ENCODE measurements around the gene ZFHX3. TPM values are rescaled to one million over a fixed set of nuclear protein-coding genes. Genes with fewer than 3 reads are reported as not detected.

Gene ZFHX3
- total and polyA plus RNA-seq, 4 donors = 1.5 to 5.9 (median 3.0) TPM

DNA sequence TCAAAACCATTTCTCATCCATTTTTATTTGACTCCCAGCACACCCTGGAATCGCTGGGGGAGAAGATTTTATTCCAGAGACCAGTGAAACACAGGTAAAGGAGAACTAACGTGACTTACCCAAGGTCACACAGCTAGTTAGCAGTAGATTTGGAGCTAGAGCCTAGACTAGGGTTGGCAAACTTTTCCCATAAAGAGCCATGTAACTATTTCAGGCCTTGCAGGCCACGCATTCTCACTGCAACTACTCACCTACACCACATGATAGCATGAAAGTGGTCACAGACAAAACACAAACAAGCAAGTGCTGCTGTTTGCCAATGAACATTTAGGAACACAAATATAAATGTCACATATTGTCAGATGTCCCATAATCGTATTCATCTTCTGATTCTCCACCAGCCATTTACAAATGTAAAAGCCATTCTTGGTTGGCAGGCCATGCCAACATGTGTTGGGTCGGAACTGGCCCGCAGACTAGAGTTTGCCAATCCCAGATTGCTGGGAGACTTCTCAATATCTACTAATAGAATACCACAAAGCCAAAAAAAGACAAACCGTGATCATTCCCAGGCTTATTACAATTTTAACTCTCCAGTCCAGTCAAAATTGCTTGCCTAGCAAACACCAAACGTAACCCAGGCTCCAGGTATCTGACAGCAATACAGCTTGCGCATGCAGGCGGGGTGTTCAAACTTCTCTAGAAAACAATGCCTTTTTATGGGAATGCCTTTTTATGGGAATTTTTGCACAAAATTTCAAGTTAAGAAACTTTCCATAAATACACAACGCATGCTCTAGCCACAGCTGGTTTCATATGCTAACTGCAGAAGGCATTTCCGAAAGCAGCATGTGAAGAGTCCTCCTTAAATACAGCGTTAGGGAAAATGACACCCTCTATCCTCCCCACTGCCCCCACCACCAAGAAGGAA is 20.9 kb downstream of the ZFHX3 start:
- no peaks in the 10 kb centered on the region for H3K9me3 ChIP-seq (ENCODE audit: control insufficient read depth in 4 of 4, low read length in 3 of 4)
- H3K27me3 ChIP-seq (ENCODE audit: control insufficient read depth in 4 of 4, insufficient read depth in 4 of 4, low read length in 3 of 4) = no peaks in the 10 kb centered on the region
- no peaks in the 10 kb centered on the region for H3K36me3 ChIP-seq (ENCODE audit: control insufficient read depth in 4 of 4, insufficient read depth in 3 of 4, low read depth in 1 of 4, low read length in 3 of 4)
- H3K4me1 ChIP-seq (ENCODE audit: control insufficient read depth in 4 of 4, insufficient read depth in 4 of 4, low read length in 3 of 4) = peaks cover 4 to 26% (median 11%) of the 10 kb centered on the region in 4 donors
- H3K27ac ChIP-seq (ENCODE audit: low read depth in 1 of 2, low read length in 2 of 2) = no peak overlapping the region
- no peak for DNase-seq (ENCODE audit: low spot score)
- TF ChIP-seq JUND (IDR thresholded peaks at IDR 0.05) (no peak), HNF4G (IDR thresholded peaks at IDR 0.05) (no peak), HNF4A (conservative IDR thresholded peaks at IDR 0.05) (no peak), GABPA (IDR thresholded peaks at IDR 0.05 in 1 of 2, conservative IDR thresholded peaks at IDR 0.05 in 1 of 2) (no peak), NR2F2 (IDR thresholded peaks at IDR 0.05) (no peak), FOXA1 (IDR thresholded peaks at IDR 0.05) (no peak), FOXA2 (IDR thresholded peaks at IDR 0.05) (no peak), YY1 (IDR thresholded peaks at IDR 0.05) (no peak), TAF1 (conservative IDR thresholded peaks at IDR 0.05) (no peak), EGR1 (IDR thresholded peaks at IDR 0.05; ENCODE audit: low read depth in 2 of 2) (no peak), RAD21 (IDR thresholded peaks at IDR 0.05) (no peak)
- TF ChIP-seq, protein P1, sequence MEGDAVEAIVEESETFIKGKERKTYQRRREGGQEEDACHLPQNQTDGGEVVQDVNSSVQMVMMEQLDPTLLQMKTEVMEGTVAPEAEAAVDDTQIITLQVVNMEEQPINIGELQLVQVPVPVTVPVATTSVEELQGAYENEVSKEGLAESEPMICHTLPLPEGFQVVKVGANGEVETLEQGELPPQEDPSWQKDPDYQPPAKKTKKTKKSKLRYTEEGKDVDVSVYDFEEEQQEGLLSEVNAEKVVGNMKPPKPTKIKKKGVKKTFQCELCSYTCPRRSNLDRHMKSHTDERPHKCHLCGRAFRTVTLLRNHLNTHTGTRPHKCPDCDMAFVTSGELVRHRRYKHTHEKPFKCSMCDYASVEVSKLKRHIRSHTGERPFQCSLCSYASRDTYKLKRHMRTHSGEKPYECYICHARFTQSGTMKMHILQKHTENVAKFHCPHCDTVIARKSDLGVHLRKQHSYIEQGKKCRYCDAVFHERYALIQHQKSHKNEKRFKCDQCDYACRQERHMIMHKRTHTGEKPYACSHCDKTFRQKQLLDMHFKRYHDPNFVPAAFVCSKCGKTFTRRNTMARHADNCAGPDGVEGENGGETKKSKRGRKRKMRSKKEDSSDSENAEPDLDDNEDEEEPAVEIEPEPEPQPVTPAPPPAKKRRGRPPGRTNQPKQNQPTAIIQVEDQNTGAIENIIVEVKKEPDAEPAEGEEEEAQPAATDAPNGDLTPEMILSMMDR (IDR thresholded peaks at IDR 0.05; ENCODE audit: low read depth, low read length, missing input control) = no peak
- TF ChIP-seq, protein P2, sequence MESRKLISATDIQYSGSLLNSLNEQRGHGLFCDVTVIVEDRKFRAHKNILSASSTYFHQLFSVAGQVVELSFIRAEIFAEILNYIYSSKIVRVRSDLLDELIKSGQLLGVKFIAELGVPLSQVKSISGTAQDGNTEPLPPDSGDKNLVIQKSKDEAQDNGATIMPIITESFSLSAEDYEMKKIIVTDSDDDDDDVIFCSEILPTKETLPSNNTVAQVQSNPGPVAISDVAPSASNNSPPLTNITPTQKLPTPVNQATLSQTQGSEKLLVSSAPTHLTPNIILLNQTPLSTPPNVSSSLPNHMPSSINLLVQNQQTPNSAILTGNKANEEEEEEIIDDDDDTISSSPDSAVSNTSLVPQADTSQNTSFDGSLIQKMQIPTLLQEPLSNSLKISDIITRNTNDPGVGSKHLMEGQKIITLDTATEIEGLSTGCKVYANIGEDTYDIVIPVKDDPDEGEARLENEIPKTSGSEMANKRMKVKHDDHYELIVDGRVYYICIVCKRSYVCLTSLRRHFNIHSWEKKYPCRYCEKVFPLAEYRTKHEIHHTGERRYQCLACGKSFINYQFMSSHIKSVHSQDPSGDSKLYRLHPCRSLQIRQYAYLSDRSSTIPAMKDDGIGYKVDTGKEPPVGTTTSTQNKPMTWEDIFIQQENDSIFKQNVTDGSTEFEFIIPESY (IDR thresholded peaks at IDR 0.05) = no peak
- TF ChIP-seq, protein P3, sequence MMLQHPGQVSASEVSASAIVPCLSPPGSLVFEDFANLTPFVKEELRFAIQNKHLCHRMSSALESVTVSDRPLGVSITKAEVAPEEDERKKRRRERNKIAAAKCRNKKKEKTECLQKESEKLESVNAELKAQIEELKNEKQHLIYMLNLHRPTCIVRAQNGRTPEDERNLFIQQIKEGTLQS (IDR thresholded peaks at IDR 0.05) = no peak
- TF ChIP-seq, protein P4, sequence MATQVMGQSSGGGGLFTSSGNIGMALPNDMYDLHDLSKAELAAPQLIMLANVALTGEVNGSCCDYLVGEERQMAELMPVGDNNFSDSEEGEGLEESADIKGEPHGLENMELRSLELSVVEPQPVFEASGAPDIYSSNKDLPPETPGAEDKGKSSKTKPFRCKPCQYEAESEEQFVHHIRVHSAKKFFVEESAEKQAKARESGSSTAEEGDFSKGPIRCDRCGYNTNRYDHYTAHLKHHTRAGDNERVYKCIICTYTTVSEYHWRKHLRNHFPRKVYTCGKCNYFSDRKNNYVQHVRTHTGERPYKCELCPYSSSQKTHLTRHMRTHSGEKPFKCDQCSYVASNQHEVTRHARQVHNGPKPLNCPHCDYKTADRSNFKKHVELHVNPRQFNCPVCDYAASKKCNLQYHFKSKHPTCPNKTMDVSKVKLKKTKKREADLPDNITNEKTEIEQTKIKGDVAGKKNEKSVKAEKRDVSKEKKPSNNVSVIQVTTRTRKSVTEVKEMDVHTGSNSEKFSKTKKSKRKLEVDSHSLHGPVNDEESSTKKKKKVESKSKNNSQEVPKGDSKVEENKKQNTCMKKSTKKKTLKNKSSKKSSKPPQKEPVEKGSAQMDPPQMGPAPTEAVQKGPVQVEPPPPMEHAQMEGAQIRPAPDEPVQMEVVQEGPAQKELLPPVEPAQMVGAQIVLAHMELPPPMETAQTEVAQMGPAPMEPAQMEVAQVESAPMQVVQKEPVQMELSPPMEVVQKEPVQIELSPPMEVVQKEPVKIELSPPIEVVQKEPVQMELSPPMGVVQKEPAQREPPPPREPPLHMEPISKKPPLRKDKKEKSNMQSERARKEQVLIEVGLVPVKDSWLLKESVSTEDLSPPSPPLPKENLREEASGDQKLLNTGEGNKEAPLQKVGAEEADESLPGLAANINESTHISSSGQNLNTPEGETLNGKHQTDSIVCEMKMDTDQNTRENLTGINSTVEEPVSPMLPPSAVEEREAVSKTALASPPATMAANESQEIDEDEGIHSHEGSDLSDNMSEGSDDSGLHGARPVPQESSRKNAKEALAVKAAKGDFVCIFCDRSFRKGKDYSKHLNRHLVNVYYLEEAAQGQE (IDR thresholded peaks at IDR 0.05) = no peak
- TF ChIP-seq, protein P5, sequence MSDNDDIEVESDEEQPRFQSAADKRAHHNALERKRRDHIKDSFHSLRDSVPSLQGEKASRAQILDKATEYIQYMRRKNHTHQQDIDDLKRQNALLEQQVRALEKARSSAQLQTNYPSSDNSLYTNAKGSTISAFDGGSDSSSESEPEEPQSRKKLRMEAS (IDR thresholded peaks at IDR 0.05) = no peak
- no peak overlapping the region for H3K9ac ChIP-seq (ENCODE audit: low read depth in 1 of 2, low read length in 2 of 2)
- no peak overlapping the region for H3K4me3 ChIP-seq (ENCODE audit: low read depth in 1 of 3, low read length in 3 of 3)
- WGBS = 85% methylated on average over 13 of the region's 13 CpGs

Data from liver (tissue), 9 donors.